Measurements from ENCODE around the gene NTF4.

NTF4 gene

DNA sequence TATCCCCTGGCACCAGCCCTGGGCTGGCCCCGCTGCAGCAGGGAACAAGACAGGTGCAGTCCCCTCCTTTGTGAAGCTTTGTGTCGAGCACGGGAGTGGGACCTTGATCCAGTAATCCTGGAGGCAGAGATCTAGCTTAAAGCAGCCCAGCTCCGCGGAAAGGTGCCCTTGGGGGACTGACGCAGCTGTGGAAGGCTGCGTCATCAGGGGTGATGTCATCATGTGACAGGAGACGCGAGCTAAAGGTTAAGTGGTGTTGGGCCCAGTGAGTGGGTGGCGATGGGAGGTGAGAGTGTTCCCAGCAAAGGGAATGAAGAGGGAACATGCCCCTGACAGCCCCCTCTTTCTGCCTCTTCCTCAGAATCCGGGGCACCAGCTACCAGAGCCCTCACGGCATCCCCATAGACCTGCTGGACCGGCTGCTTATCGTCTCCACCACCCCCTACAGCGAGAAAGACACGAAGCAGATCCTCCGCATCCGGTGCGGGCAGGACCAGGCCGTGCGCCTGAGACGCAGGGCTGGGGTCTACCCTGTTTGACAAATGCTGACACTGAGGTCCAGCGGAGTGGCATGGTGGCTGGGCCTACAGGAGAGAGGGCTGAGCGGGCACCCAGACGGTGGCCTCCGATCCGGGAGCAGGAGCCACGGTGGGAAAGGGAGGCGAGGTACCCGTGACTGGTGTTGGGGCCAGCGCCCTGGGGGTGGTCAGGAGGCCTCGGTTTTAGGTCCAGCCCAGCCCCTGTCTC lies 50.3 kb downstream of the NTF4 start:
- no peak overlapping the region for H3K4me3 ChIP-seq (replicated peaks; ENCODE audit: low read depth, low read length)
- no peak for DNase-seq (ENCODE audit: low read depth)
- TF ChIP-seq, protein P1, sequence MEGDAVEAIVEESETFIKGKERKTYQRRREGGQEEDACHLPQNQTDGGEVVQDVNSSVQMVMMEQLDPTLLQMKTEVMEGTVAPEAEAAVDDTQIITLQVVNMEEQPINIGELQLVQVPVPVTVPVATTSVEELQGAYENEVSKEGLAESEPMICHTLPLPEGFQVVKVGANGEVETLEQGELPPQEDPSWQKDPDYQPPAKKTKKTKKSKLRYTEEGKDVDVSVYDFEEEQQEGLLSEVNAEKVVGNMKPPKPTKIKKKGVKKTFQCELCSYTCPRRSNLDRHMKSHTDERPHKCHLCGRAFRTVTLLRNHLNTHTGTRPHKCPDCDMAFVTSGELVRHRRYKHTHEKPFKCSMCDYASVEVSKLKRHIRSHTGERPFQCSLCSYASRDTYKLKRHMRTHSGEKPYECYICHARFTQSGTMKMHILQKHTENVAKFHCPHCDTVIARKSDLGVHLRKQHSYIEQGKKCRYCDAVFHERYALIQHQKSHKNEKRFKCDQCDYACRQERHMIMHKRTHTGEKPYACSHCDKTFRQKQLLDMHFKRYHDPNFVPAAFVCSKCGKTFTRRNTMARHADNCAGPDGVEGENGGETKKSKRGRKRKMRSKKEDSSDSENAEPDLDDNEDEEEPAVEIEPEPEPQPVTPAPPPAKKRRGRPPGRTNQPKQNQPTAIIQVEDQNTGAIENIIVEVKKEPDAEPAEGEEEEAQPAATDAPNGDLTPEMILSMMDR (IDR thresholded peaks at IDR 0.05; ENCODE audit: low read length, missing control alignments), result no peak

DNA sequence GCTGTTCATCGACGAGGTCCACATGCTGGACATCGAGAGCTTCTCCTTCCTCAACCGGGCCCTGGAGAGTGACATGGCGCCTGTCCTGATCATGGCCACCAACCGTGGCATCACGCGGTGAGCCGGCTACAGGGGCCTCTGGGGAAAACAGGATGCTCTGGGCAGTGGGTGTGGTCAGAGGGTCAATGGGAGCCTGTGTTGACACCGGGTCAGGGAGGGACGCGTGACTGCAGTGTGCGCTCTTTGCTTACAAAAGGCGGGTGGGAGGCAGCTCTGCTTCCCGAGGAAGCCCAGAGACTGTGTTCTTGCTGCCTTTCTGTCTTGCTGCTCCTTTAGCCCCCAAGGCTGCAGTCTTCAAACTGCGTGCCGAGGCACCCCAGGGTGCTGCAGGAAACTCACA lies 53.4 kb downstream of the NTF4 start:
- no peak overlapping the region for H3K4me3 ChIP-seq (replicated peaks; ENCODE audit: low read depth, low read length)
- TF ChIP-seq, protein P1 (IDR thresholded peaks at IDR 0.05; ENCODE audit: low read length, missing control alignments), result no peak
- DNase-seq (ENCODE audit: low read depth), result no peak
